HCT116 (cell line): ENCODE data around the gene SEMA5B. TPM values are rescaled to one million over a fixed set of nuclear protein-coding genes. Genes with fewer than 3 reads are reported as not detected.

ENCODE experiments used
- ATAC-seq: fragments of 200-7000 bp; cut with Tn5 transposase; 2 replicates; pipeline ENCODE4 v1.9.1; 2020; ENCODE audit warnings: mild to moderate bottlenecking, moderate library complexity
- BruUV-seq: library from RNA; stranded (reverse); fragments of 400-500 nt; replicated peaks from 2 replicates; lab custom pipeline; 2021; lab: Mats Ljungman, UMichigan
- CTCF ChIA-PET: fragments of 300-600 bp; sonication (Branson Sonifier 250); formaldehyde crosslinking; loops from one replicate; lab custom pipeline; 2021; ENCODE audit warnings: antibody characterized with exemption; lab: Charles Lee
- POLR2A ChIA-PET: fragments of 300-600, 350-600 bp; sonication (Branson Sonifier 250); formaldehyde crosslinking; loops from one replicate; lab custom pipeline; 2021; ENCODE audit warnings: antibody characterized with exemption; lab: Charles Lee
- RAD21 ChIA-PET, 2 experiments: fragments of 300-600 bp; sonication (Branson Sonifier 250); formaldehyde crosslinking; loops; one replicate each; lab custom pipeline; 2023; ENCODE audit warnings: low total read pairs in 2 of 2; ENCODE audit not compliant: uncharacterized antibody in 2 of 2, unreplicated experiment in 2 of 2, low non-redundant PET in 1 of 2; lab: Charles Lee
- DNase-seq: peaks from one replicate; pipeline ENCODE4 v3.0.0-alpha.2; 2010; ENCODE audit warnings: low read depth, low spot score
- H2AFZ ChIP-seq: fragments of 200-600 bp; shearing (Covaris generic), sonication (generic); 2 replicates; pipeline ENCODE4 v1.6.1; 2017; ENCODE audit warnings: low read depth, mixed run types, mixed read lengths, antibody characterized with exemption, low read length; ENCODE audit not compliant: poor library complexity, severe bottlenecking
- H3K27ac ChIP-seq: 2 replicates; pipeline ENCODE4 v1.5.1; 2012; ENCODE audit warnings: low read depth, low read length
- H3K27me3 ChIP-seq: fragments of 200-600 bp; sonication (generic); 2 replicates; pipeline ENCODE4 v1.6.1; 2016; ENCODE audit warnings: mixed run types, low read length, mixed read lengths; ENCODE audit not compliant: insufficient read depth
- H3K36me3 ChIP-seq, 2 experiments: fragments of 200-500 bp in 1 of 2; fragments of 200-600 bp in 1 of 2; sonication (Bioruptor generic) in 1 of 2; sonication (generic) in 1 of 2; 2 replicates each; pipeline versions ENCODE4 v1.5.1 to v1.6.1; 2014 to 2016; ENCODE audit warnings: low read length in 2 of 2, inconsistent platforms in 1 of 2, mixed read lengths in 1 of 2, mixed run types in 1 of 2; ENCODE audit not compliant: insufficient read depth in 2 of 2, control insufficient read depth in 1 of 2
- H3K4me1 ChIP-seq, 2 experiments: fragments of 200-600 bp in 1 of 2; sonication (generic) in 1 of 2; 2 replicates each; pipeline versions ENCODE4 v1.5.1 to v1.6.1; 2012 to 2017; ENCODE audit warnings: low read length in 2 of 2, inconsistent platforms in 1 of 2, mild to moderate bottlenecking in 1 of 2, mixed read lengths in 1 of 2, mixed run types in 1 of 2, moderate library complexity in 1 of 2; ENCODE audit not compliant: insufficient read depth in 2 of 2, control insufficient read depth in 1 of 2
- H3K4me2 ChIP-seq: fragments of 200-600 bp; sonication (generic); 2 replicates; pipeline ENCODE4 v1.6.1; 2017; ENCODE audit warnings: mixed run types, low read length, mixed read lengths
- H3K4me3 ChIP-seq, 2 experiments: fragments of 200-600 bp in 1 of 2; sonication (generic) in 1 of 2; replicated peaks in 1 of 2; 2 replicates each; pipeline ENCODE4 v1.5.1; 2011 to 2016; ENCODE audit warnings: low read length in 2 of 2, control low read depth in 1 of 2, low read depth in 1 of 2, mild to moderate bottlenecking in 1 of 2, mixed read lengths in 1 of 2, mixed run types in 1 of 2
- H3K79me2 ChIP-seq: fragments of 200-600 bp; sonication (generic); 2 replicates; pipeline ENCODE4 v1.6.1; 2017; ENCODE audit warnings: mild to moderate bottlenecking, mixed run types, low read length, moderate library complexity, mixed read lengths; ENCODE audit not compliant: insufficient read depth
- H3K9ac ChIP-seq: fragments of 200-600 bp; sonication (generic); 2 replicates; pipeline ENCODE4 v1.6.1; 2016; ENCODE audit warnings: low read length, mixed read lengths
- H3K9me2 ChIP-seq: fragments of 200-600 bp; sonication (generic), shearing (Covaris generic); 2 replicates; pipeline ENCODE4 v1.6.1; 2017; ENCODE audit warnings: mixed run types, mild to moderate bottlenecking, moderate library complexity; ENCODE audit not compliant: insufficient read depth
- H3K9me3 ChIP-seq, 2 experiments: fragments of 200-500 bp in 1 of 2; fragments of 200-600 bp in 1 of 2; sonication (Bioruptor generic) in 1 of 2; sonication (generic) in 1 of 2; 2 replicates each; pipeline ENCODE4 v1.6.1; 2014 to 2017; ENCODE audit warnings: low read length in 2 of 2, mixed read lengths in 2 of 2, inconsistent platforms in 1 of 2, low read depth in 1 of 2, mild to moderate bottlenecking in 1 of 2, mixed run types in 1 of 2, moderate library complexity in 1 of 2; ENCODE audit not compliant: control insufficient read depth in 1 of 2, insufficient read depth in 1 of 2
- H4K20me1 ChIP-seq: fragments of 200-600 bp; sonication (generic), shearing (Covaris generic); 2 replicates; pipeline ENCODE4 v1.6.1; 2017; ENCODE audit warnings: mixed run types, mild to moderate bottlenecking, moderate library complexity; ENCODE audit not compliant: insufficient read depth
- ATF3 ChIP-seq: IDR thresholded peaks from 2 replicates; pipeline ENCODE4 v1.6.1; 2012
- CBX3 ChIP-seq: IDR thresholded peaks from 2 replicates; pipeline ENCODE4 v1.6.1; 2012; ENCODE audit warnings: low read depth
- CTCF ChIP-seq, 3 experiments: fragments of 200-600 bp in 1 of 3; sonication (generic) in 1 of 3; IDR thresholded peaks in 2 of 3; conservative IDR thresholded peaks in 1 of 3; 2 replicates each; pipeline ENCODE4 v1.5.1; 2012 to 2017; ENCODE audit warnings: low read depth in 2 of 3, low read length in 2 of 3, antibody characterized with exemption in 1 of 3, borderline replicate concordance in 1 of 3, control low read depth in 1 of 3, mild to moderate bottlenecking in 1 of 3, mixed read lengths in 1 of 3, mixed run types in 1 of 3, moderate library complexity in 1 of 3; ENCODE audit not compliant: insufficient read depth in 1 of 3
- EZH2 ChIP-seq: fragments of 200-600 bp; sonication (generic); IDR thresholded peaks from 2 replicates; pipeline ENCODE4 v1.6.1; 2017; ENCODE audit warnings: antibody characterized with exemption, mixed run types
- JUND ChIP-seq: IDR thresholded peaks from 2 replicates; pipeline ENCODE4 v1.6.1; 2012
- MAX ChIP-seq: IDR thresholded peaks from 2 replicates; pipeline ENCODE4 v1.6.1; 2012
- POLR2A ChIP-seq: IDR thresholded peaks from 2 replicates; pipeline ENCODE4 v1.7.0; 2011; ENCODE audit warnings: borderline replicate concordance; ENCODE audit not compliant: insufficient read depth, insufficient read length; ENCODE audit errors: extremely low read depth
- REST ChIP-seq: IDR thresholded peaks from 2 replicates; pipeline ENCODE4 v1.6.1; 2012; ENCODE audit warnings: low read depth
- SP1 ChIP-seq: IDR thresholded peaks from 2 replicates; pipeline ENCODE4 v1.6.1; 2012; ENCODE audit warnings: low read depth
- TCF7L2 ChIP-seq: IDR thresholded peaks from 2 replicates; pipeline ENCODE4 v1.7.0; 2011; ENCODE audit warnings: borderline replicate concordance, inconsistent platforms; ENCODE audit not compliant: insufficient read depth, insufficient read length; ENCODE audit errors: extremely low read depth
- ZBTB33 ChIP-seq: IDR thresholded peaks from 2 replicates; pipeline ENCODE4 v1.6.1; 2011; ENCODE audit warnings: mild to moderate bottlenecking, low read length, moderate library complexity; ENCODE audit not compliant: insufficient replicate concordance; ENCODE audit errors: extremely low read depth
- intact Hi-C: fragments of 100-400 bp; cut with micrococcal nuclease; formaldehyde crosslinking; loops from 2 replicates; pipeline ENCODE4 v1.10.0; 2022
- total RNA-seq: library from RNA; stranded (reverse); gene quantifications from one replicate; pipeline ENCODE4 v1.2.1, GENCODE V29; 2021; ENCODE audit not compliant: unreplicated experiment

Gene SEMA5B
- total RNA-seq, 1 experiment from 2014 or later: 0.15 TPM

- Histone ChIP-seq H3K9me3 (no peaks in the 10 kb centered on the region), H3K9me2 (no peaks in the 10 kb centered on the region), H3K4me2 (peak overlapping the region; percentile 84), H3K4me3 (peak overlapping the region; percentile 40 to 58), H3K27ac (no peak overlapping the region; the same call in 1 of the 2 replicates), H3K79me2 (no peaks in the 10 kb centered on the region), H4K20me1 (no peaks in the 10 kb centered on the region), H3K36me3 (no peaks in the 10 kb centered on the region), H2AFZ (no peak overlapping the region), H3K27me3 (peaks cover 28% of the 10 kb centered on the region; the same call in 1 of the 2 replicates), H3K4me1 (peaks cover 4 to 16% of the 10 kb centered on the region in 2 experiments; a peak in 3 of 4 replicates), H3K9ac (no peak overlapping the region)
- BruUV-seq: no TSS peak
- TF ChIP-seq CTCF (IDR thresholded peaks at IDR 0.05 in 2 of 3, conservative IDR thresholded peaks at IDR 0.05 in 1 of 3; ENCODE audit: borderline replicate concordance in 1 of 3, insufficient read depth in 1 of 3, low read depth in 2 of 3, low read length in 2 of 3) (no peak), SP1 (no peak), TCF7L2 (no peak), MAX (no peak), JUND (no peak), ZBTB33 (no peak), ATF3 (no peak), CBX3 (no peak), EZH2 (no peak), POLR2A (no peak), REST (no peak)
- RAD21 ChIA-PET: interaction anchor here in 1 of 2 experiments (0.6 kb wide), 2 partner anchors 232 to 268 kb away, joined by 3 to 7 read pairs; no protein-coding TSS in a partner anchor
- POLR2A ChIA-PET: no interaction called here
- intact Hi-C loops: loop anchor here (5.0 kb wide), 3 partner anchors 169 to 1479 kb away; partner anchors contain the start of gene POLQ
- DNase-seq: no peak
- ATAC-seq: no peak
- CTCF ChIA-PET: interaction anchor here (1.6 kb wide), 1 partner anchor 634 kb away, joined by 5 read pairs; no protein-coding TSS in a partner anchor
Measured at GRCh38 chr3:123026565-123027291, 835 bp downstream of the SEMA5B start.
